Liver (tissue), 9 donors: Measurements from ENCODE around the gene THY1. TPM values are rescaled to one million over a fixed set of nuclear protein-coding genes. Genes with fewer than 3 reads are reported as not detected.

Experiments used
- DNase-seq: peaks from one replicate; pipeline ENCODE4 v3.0.0-alpha.2; 2017; ENCODE audit warnings: low spot score
- H3K27ac ChIP-seq, 2 donors: one replicate each; pipeline ENCODE4 v1.7.0; 2013; ENCODE audit warnings: inconsistent platforms in 2 of 2, low read length in 2 of 2, control low read depth in 1 of 2, low read depth in 1 of 2, mild to moderate bottlenecking in 1 of 2
- H3K27me3 ChIP-seq, 4 donors: one replicate each; pipeline versions ENCODE4 v1.6.1 to v1.7.0; 2013; ENCODE audit warnings: low read length in 3 of 4, inconsistent platforms in 1 of 4, mild to moderate bottlenecking in 1 of 4, moderate library complexity in 1 of 4; ENCODE audit not compliant: control insufficient read depth in 4 of 4, insufficient read depth in 4 of 4
- H3K36me3 ChIP-seq, 4 donors: one replicate each; pipeline versions ENCODE4 v1.6.1 to v1.7.0; 2013; ENCODE audit warnings: low read length in 3 of 4, mild to moderate bottlenecking in 3 of 4, low read depth in 1 of 4, moderate library complexity in 1 of 4; ENCODE audit not compliant: control insufficient read depth in 4 of 4, insufficient read depth in 3 of 4
- H3K4me1 ChIP-seq, 4 donors: one replicate each; pipeline versions ENCODE4 v1.6.1 to v1.7.0; 2013; ENCODE audit warnings: low read length in 3 of 4, mild to moderate bottlenecking in 3 of 4, moderate library complexity in 1 of 4; ENCODE audit not compliant: control insufficient read depth in 4 of 4, insufficient read depth in 4 of 4
- H3K4me3 ChIP-seq, 3 donors: one replicate each; pipeline versions ENCODE4 v1.6.1 to v1.7.0; 2013; ENCODE audit warnings: low read length in 3 of 3, control low read depth in 1 of 3, low read depth in 1 of 3, mild to moderate bottlenecking in 1 of 3
- H3K9ac ChIP-seq, 2 donors: one replicate each; pipeline ENCODE4 v1.7.0; 2013; ENCODE audit warnings: low read length in 2 of 2, mild to moderate bottlenecking in 2 of 2, moderate library complexity in 2 of 2, control low read depth in 1 of 2, low read depth in 1 of 2
- H3K9me3 ChIP-seq, 4 donors: one replicate each; pipeline versions ENCODE4 v1.6.1 to v1.7.0; 2013; ENCODE audit warnings: low read length in 3 of 4; ENCODE audit not compliant: control insufficient read depth in 4 of 4
- EGR1 ChIP-seq, 2 donors: IDR thresholded peaks; 2 replicates each; pipeline ENCODE4 v1.6.1; 2016 to 2018; ENCODE audit warnings: antibody characterized with exemption in 2 of 2, low read depth in 2 of 2
- FOXA1 ChIP-seq: IDR thresholded peaks from 2 replicates; pipeline ENCODE4 v1.6.1; 2016; ENCODE audit warnings: antibody characterized with exemption
- FOXA2 ChIP-seq: IDR thresholded peaks from 2 replicates; pipeline ENCODE4 v1.6.1; 2016; ENCODE audit warnings: antibody characterized with exemption
- GABPA ChIP-seq, 2 donors: IDR thresholded peaks in 1 of 2; conservative IDR thresholded peaks in 1 of 2; 2 replicates each; pipeline ENCODE4 v1.6.1; 2016; ENCODE audit warnings: antibody characterized with exemption in 2 of 2, mild to moderate bottlenecking in 1 of 2, moderate library complexity in 1 of 2
- HNF4A ChIP-seq, 2 donors: conservative IDR thresholded peaks; 2 replicates each; pipeline ENCODE4 v1.6.1; 2016; ENCODE audit warnings: antibody characterized with exemption in 2 of 2, mild to moderate bottlenecking in 2 of 2
- HNF4G ChIP-seq: IDR thresholded peaks from 2 replicates; pipeline ENCODE4 v1.6.1; 2016; ENCODE audit warnings: antibody characterized with exemption
- JUND ChIP-seq, 2 donors: IDR thresholded peaks; 2 replicates each; pipeline ENCODE4 v1.6.1; 2016; ENCODE audit warnings: antibody characterized with exemption in 2 of 2
- NR2F2 ChIP-seq: IDR thresholded peaks from 2 replicates; pipeline ENCODE4 v1.6.1; 2016; ENCODE audit warnings: antibody characterized with exemption
- RAD21 ChIP-seq, 2 donors: IDR thresholded peaks; 2 replicates each; pipeline ENCODE4 v1.6.1; 2016; ENCODE audit warnings: antibody characterized with exemption in 2 of 2, mild to moderate bottlenecking in 2 of 2
- RXRA ChIP-seq, 2 donors: IDR thresholded peaks; 2 replicates each; pipeline ENCODE4 v1.6.1; 2017 to 2018; ENCODE audit warnings: antibody characterized with exemption in 2 of 2, mild to moderate bottlenecking in 1 of 2
- SP1 ChIP-seq: IDR thresholded peaks from 2 replicates; pipeline ENCODE4 v1.6.1; 2018; ENCODE audit warnings: antibody characterized with exemption, mild to moderate bottlenecking
- TAF1 ChIP-seq: conservative IDR thresholded peaks from 2 replicates; pipeline ENCODE4 v1.6.1; 2016; ENCODE audit warnings: antibody characterized with exemption, mild to moderate bottlenecking
- YY1 ChIP-seq: IDR thresholded peaks from 2 replicates; pipeline ENCODE4 v1.6.1; 2016; ENCODE audit warnings: antibody characterized with exemption, mild to moderate bottlenecking
- WGBS: extraction: QIAGEN DNeasy Blood & Tissue Kit; methylation state at CpG from one replicate; pipeline ENCODE4 v1.1.7; 2013; 5-methylcytosine and 5-hydroxymethylcytosine counted together
- polyA plus RNA-seq, 2 donors: library from polyadenylated mRNA; stranded (reverse) in 1 of 2; unstranded in 1 of 2; fragments of 200-250 nt in 1 of 2; fragments of >200 nt in 1 of 2; fragmentation: Nextera tagmentation in 1 of 2; extraction: Ambion mirVana in 1 of 2; gene quantifications; one replicate each; pipeline versions ENCODE4 v1.2.1 to v1.2.3, GENCODE V29; 2013 to 2015
- total RNA-seq, 2 donors: library from RNA; depleted of rRNA; stranded (reverse); fragments of >200 nt; gene quantifications; one replicate each; pipeline ENCODE4 v1.2.3, GENCODE V29; 2014
- TF ChIP-seq, protein P1 (sequence below): fragments of 150-350 bp; IDR thresholded peaks from 2 replicates; pipeline ENCODE4 v1.5.1; 2017; ENCODE audit warnings: improper control_type of control experiment, low read depth, low read length; ENCODE audit not compliant: missing input control
- TF ChIP-seq, protein P2 (sequence below): IDR thresholded peaks from 2 replicates; pipeline ENCODE4 v1.6.1; 2016; ENCODE audit warnings: antibody characterized with exemption
- TF ChIP-seq, protein P3 (sequence below): IDR thresholded peaks from 2 replicates; pipeline ENCODE4 v1.6.1; 2016; ENCODE audit warnings: antibody characterized with exemption
- TF ChIP-seq, protein P4 (sequence below): IDR thresholded peaks from 2 replicates; pipeline ENCODE4 v1.6.1; 2016; ENCODE audit warnings: antibody characterized with exemption
- TF ChIP-seq, protein P5 (sequence below): IDR thresholded peaks from 2 replicates; pipeline ENCODE4 v1.6.1; 2016; ENCODE audit warnings: antibody characterized with exemption, mild to moderate bottlenecking
- donor health status: healthy.
- donor health status: healthy.
- donor health status: healthy.
- donor health status: healthy.
- donor health status: healthy.

The THY1 gene
- total and polyA plus RNA-seq, 4 donors = 0.51 to 5.1 (median 1.1) TPM

DNA sequence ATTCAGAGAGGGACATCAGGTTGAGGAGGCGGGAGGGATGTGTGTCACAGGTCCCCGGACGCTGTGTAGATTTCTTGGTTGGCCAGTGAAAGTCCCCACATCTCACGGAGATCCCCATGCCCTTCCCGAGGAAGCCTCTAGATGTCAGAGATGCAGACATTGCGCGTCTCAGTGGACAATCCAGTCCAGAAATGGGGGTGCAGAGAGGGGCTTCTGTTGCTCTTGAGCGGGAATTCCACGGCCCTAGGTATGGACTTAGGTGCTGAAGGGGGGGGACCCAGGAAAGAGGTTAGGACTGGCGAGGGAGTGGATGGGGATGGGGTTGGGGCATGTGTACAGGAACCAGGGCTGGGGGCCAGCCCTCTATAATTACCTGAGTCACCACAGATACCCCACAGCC lies 7.0 kb downstream of the THY1 start:
- H3K4me1 ChIP-seq = no peaks in the 10 kb centered on the region
- no peak overlapping the region for H3K9ac ChIP-seq
- H3K27ac ChIP-seq = no peak overlapping the region
- no peaks in the 10 kb centered on the region for H3K27me3 ChIP-seq
- no peaks in the 10 kb centered on the region for H3K36me3 ChIP-seq
- no peaks in the 10 kb centered on the region for H3K9me3 ChIP-seq
- WGBS = 96% methylated on average over 10 of the region's 10 CpGs
- DNase-seq = no peak
- TF ChIP-seq SP1 (no peak), RXRA (IDR thresholded peaks at IDR 0.05) (no peak), YY1 (no peak), EGR1 (IDR thresholded peaks at IDR 0.05; ENCODE audit: low read depth in 2 of 2) (no peak), RAD21 (IDR thresholded peaks at IDR 0.05) (no peak), NR2F2 (no peak), JUND (IDR thresholded peaks at IDR 0.05) (no peak), FOXA2 (no peak), TAF1 (no peak), HNF4A (conservative IDR thresholded peaks at IDR 0.05) (no peak), GABPA (IDR thresholded peaks at IDR 0.05 in 1 of 2, conservative IDR thresholded peaks at IDR 0.05 in 1 of 2) (no peak), HNF4G (no peak), FOXA1 (no peak)
- TF ChIP-seq, protein P1, sequence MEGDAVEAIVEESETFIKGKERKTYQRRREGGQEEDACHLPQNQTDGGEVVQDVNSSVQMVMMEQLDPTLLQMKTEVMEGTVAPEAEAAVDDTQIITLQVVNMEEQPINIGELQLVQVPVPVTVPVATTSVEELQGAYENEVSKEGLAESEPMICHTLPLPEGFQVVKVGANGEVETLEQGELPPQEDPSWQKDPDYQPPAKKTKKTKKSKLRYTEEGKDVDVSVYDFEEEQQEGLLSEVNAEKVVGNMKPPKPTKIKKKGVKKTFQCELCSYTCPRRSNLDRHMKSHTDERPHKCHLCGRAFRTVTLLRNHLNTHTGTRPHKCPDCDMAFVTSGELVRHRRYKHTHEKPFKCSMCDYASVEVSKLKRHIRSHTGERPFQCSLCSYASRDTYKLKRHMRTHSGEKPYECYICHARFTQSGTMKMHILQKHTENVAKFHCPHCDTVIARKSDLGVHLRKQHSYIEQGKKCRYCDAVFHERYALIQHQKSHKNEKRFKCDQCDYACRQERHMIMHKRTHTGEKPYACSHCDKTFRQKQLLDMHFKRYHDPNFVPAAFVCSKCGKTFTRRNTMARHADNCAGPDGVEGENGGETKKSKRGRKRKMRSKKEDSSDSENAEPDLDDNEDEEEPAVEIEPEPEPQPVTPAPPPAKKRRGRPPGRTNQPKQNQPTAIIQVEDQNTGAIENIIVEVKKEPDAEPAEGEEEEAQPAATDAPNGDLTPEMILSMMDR = no peak
- TF ChIP-seq, protein P2, sequence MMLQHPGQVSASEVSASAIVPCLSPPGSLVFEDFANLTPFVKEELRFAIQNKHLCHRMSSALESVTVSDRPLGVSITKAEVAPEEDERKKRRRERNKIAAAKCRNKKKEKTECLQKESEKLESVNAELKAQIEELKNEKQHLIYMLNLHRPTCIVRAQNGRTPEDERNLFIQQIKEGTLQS = no peak
- TF ChIP-seq, protein P3, sequence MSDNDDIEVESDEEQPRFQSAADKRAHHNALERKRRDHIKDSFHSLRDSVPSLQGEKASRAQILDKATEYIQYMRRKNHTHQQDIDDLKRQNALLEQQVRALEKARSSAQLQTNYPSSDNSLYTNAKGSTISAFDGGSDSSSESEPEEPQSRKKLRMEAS = no peak
- TF ChIP-seq, protein P4, sequence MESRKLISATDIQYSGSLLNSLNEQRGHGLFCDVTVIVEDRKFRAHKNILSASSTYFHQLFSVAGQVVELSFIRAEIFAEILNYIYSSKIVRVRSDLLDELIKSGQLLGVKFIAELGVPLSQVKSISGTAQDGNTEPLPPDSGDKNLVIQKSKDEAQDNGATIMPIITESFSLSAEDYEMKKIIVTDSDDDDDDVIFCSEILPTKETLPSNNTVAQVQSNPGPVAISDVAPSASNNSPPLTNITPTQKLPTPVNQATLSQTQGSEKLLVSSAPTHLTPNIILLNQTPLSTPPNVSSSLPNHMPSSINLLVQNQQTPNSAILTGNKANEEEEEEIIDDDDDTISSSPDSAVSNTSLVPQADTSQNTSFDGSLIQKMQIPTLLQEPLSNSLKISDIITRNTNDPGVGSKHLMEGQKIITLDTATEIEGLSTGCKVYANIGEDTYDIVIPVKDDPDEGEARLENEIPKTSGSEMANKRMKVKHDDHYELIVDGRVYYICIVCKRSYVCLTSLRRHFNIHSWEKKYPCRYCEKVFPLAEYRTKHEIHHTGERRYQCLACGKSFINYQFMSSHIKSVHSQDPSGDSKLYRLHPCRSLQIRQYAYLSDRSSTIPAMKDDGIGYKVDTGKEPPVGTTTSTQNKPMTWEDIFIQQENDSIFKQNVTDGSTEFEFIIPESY = no peak
- TF ChIP-seq, protein P5, sequence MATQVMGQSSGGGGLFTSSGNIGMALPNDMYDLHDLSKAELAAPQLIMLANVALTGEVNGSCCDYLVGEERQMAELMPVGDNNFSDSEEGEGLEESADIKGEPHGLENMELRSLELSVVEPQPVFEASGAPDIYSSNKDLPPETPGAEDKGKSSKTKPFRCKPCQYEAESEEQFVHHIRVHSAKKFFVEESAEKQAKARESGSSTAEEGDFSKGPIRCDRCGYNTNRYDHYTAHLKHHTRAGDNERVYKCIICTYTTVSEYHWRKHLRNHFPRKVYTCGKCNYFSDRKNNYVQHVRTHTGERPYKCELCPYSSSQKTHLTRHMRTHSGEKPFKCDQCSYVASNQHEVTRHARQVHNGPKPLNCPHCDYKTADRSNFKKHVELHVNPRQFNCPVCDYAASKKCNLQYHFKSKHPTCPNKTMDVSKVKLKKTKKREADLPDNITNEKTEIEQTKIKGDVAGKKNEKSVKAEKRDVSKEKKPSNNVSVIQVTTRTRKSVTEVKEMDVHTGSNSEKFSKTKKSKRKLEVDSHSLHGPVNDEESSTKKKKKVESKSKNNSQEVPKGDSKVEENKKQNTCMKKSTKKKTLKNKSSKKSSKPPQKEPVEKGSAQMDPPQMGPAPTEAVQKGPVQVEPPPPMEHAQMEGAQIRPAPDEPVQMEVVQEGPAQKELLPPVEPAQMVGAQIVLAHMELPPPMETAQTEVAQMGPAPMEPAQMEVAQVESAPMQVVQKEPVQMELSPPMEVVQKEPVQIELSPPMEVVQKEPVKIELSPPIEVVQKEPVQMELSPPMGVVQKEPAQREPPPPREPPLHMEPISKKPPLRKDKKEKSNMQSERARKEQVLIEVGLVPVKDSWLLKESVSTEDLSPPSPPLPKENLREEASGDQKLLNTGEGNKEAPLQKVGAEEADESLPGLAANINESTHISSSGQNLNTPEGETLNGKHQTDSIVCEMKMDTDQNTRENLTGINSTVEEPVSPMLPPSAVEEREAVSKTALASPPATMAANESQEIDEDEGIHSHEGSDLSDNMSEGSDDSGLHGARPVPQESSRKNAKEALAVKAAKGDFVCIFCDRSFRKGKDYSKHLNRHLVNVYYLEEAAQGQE = no peak
- no peak overlapping the region for H3K4me3 ChIP-seq
